GM12878 (cell line): ENCODE results near the gene PKD1. TPM values are rescaled to one million over a fixed set of nuclear protein-coding genes. Genes with fewer than 3 reads are reported as not detected.

ENCODE experiments used
- EP300 ChIP-seq, 2 experiments: fragments of 150-350 bp in 1 of 2; IDR thresholded peaks; 2 replicates each; pipeline ENCODE4 v1.6.1; 2011 to 2012; ENCODE audit warnings: low read depth in 2 of 2, low read length in 2 of 2, borderline replicate concordance in 1 of 2, improper control_type of control experiment in 1 of 2, inconsistent platforms in 1 of 2; ENCODE audit not compliant: control insufficient read depth in 1 of 2
- MTA3 ChIP-seq: IDR thresholded peaks from 2 replicates; pipeline ENCODE4 v1.6.1; 2012; ENCODE audit warnings: low read length, inconsistent platforms, borderline replicate concordance
- NKRF ChIP-seq: fragments of 450-650 bp; conservative IDR thresholded peaks from 2 replicates; pipeline ENCODE4 v1.6.1; 2017; ENCODE audit warnings: mild to moderate bottlenecking, moderate library complexity
- PKNOX1 ChIP-seq: fragments of 450-650 bp; IDR thresholded peaks from 2 replicates; pipeline ENCODE4 v1.6.1; 2016; ENCODE audit warnings: mild to moderate bottlenecking
- PRDM15 ChIP-seq: fragments of 450-650 bp; formaldehyde crosslinking; IDR thresholded peaks from 2 replicates; pipeline ENCODE4 v1.4.0; 2020; ENCODE audit warnings: mild to moderate bottlenecking, moderate library complexity
- YY1 ChIP-seq: IDR thresholded peaks from 2 replicates; pipeline ENCODE4 v1.6.1; 2011; ENCODE audit warnings: low read depth, mild to moderate bottlenecking, low read length
- polyA plus RNA-seq, 11 experiments: library from polyadenylated mRNA; depleted of rRNA in 4 of 11; unstranded in 6 of 11; stranded (reverse) in 5 of 11; fragments of >200 nt; fragmentation: Nextera tagmentation in 4 of 11; fragmentation: Illumina TruSeq in 1 of 11; extraction: Ambion mirVana in 4 of 11; extraction: Trizol in 1 of 11; gene quantifications; 1 replicate in 1 of 11; 2 replicates in 10 of 11; pipeline versions ENCODE4 v1.2.1 to v1.2.3, GENCODE V29; 2011 to 2016; ENCODE audit warnings: inconsistent platforms in 2 of 11, missing spikeins in 2 of 11, low read depth in 1 of 11
- total RNA-seq, 4 experiments: library from RNA; depleted of rRNA in 3 of 4; stranded (reverse); fragments of >200 nt in 3 of 4; fragmentation: Illumina TruSeq in 1 of 4; extraction: Trizol in 1 of 4; gene quantifications; 2 replicates each; pipeline versions ENCODE4 v1.2.1 to v1.2.3, GENCODE V29; 2013 to 2021

Gene PKD1
- total and polyA plus RNA-seq, 10 of the 15 experiments (the other 5 are each of a cell fraction or from before 2014, with no cell fraction given): 0.11 to 62.0 (median 6.1) TPM

GRCh38 chr16:2082171-2082982 lies 53.3 kb downstream of the PKD1 start (continued):
- TF ChIP-seq MTA3 (no peak), PKNOX1 (no peak), PRDM15 (CRISPR knock-in tag) (no peak), YY1 (no peak), NKRF (no peak), EP300 (IDR thresholded peaks at IDR 0.05; ENCODE audit: borderline replicate concordance in 1 of 2, control insufficient read depth in 1 of 2, low read depth in 2 of 2, low read length in 2 of 2) (no peak)
